HEK293 (cell line): ENCODE measurements around the gene SGSM2.

ENCODE experiments used
- CTCF ChIA-PET: fragments of 350-600 bp; formaldehyde crosslinking; extraction: SDS; loops from one replicate; lab custom pipeline; 2021; ENCODE audit warnings: antibody characterized with exemption; lab: Yijun Ruan, JAX
- POLR2A ChIA-PET: fragments of 300-600 bp; formaldehyde crosslinking; extraction: SDS; loops from one replicate; lab custom pipeline; 2020; ENCODE audit warnings: antibody characterized with exemption, inconsistent platforms; lab: Yijun Ruan, JAX
- H3K27ac ChIP-seq: fragments of 200-500 bp; sonication (Bioruptor generic); 2 replicates; pipeline ENCODE4 v1.5.1; 2014; ENCODE audit warnings: low read depth, low read length, control low read depth, inconsistent platforms; ENCODE audit errors: extremely low read depth
- H3K36me3 ChIP-seq, 2 experiments: fragments of 200-500 bp in 1 of 2; sonication (Bioruptor generic) in 1 of 2; 1 replicate in 1 of 2; 2 replicates in 1 of 2; pipeline ENCODE4 v1.5.1; 2014 to 2017; ENCODE audit warnings: inconsistent platforms in 2 of 2, low read length in 2 of 2; ENCODE audit not compliant: control insufficient read depth in 2 of 2, insufficient read depth in 1 of 2
- H3K4me1 ChIP-seq: fragments of 200-500 bp; sonication (Bioruptor generic); 2 replicates; pipeline ENCODE4 v1.5.1; 2014; ENCODE audit warnings: mild to moderate bottlenecking, low read length, inconsistent platforms; ENCODE audit not compliant: control insufficient read depth, insufficient read depth
- H3K4me3 ChIP-seq: 2 replicates; pipeline ENCODE4 v1.5.1; 2011; ENCODE audit warnings: low read depth, mild to moderate bottlenecking, control low read depth, low read length, moderate library complexity
- H3K9me3 ChIP-seq: fragments of 200-500 bp; sonication (Bioruptor generic); 2 replicates; pipeline ENCODE4 v1.5.1; 2014; ENCODE audit warnings: low read depth, low read length, inconsistent platforms; ENCODE audit not compliant: control insufficient read depth, insufficient read depth
- HOXD13 ChIP-seq: sonication (generic); formaldehyde crosslinking; IDR thresholded peaks from 2 replicates; pipeline ENCODE4 v1.8.0; 2022; ENCODE audit warnings: missing genetic modification reagents, borderline replicate concordance
- KLF9 ChIP-seq: fragments of 450-650 bp; formaldehyde crosslinking; IDR thresholded peaks from 2 replicates; pipeline ENCODE4 v1.5.1; 2016; ENCODE audit warnings: missing biosample characterization, missing genetic modification characterization, low read depth
- ZBTB17 ChIP-seq: fragments of 450-650 bp; formaldehyde crosslinking; IDR thresholded peaks from 2 replicates; pipeline ENCODE4 v1.5.1; 2016; ENCODE audit warnings: missing biosample characterization, missing genetic modification characterization
- ZBTB8A ChIP-seq: fragments of 450-650 bp; formaldehyde crosslinking; IDR thresholded peaks from 2 replicates; pipeline ENCODE4 v1.5.1; 2016; ENCODE audit warnings: missing biosample characterization, missing genetic modification characterization
- ZNF157 ChIP-seq: fragments of 450-650 bp; formaldehyde crosslinking; IDR thresholded peaks from 2 replicates; pipeline ENCODE4 v1.5.1; 2016; ENCODE audit warnings: missing biosample characterization, missing genetic modification characterization
- ZNF223 ChIP-seq: fragments of 450-650 bp; formaldehyde crosslinking; IDR thresholded peaks from 2 replicates; pipeline ENCODE4 v1.5.1; 2016; ENCODE audit warnings: missing biosample characterization, missing genetic modification characterization
- ZNF239 ChIP-seq: fragments of 450-650 bp; formaldehyde crosslinking; IDR thresholded peaks from 2 replicates; pipeline ENCODE4 v1.5.1; 2016; ENCODE audit warnings: missing biosample characterization, missing genetic modification characterization
- ZNF37A ChIP-seq: fragments of 450-650 bp; IDR thresholded peaks from 2 replicates; pipeline ENCODE4 v1.5.1; 2018; ENCODE audit warnings: missing biosample characterization, missing genetic modification characterization
- ZNF391 ChIP-seq: fragments of 450-650 bp; formaldehyde crosslinking; IDR thresholded peaks from 2 replicates; pipeline ENCODE4 v1.5.1; 2016; ENCODE audit warnings: low read depth, missing biosample characterization, missing genetic modification characterization, borderline replicate concordance
- ZNF529 ChIP-seq: fragments of 450-650 bp; formaldehyde crosslinking; IDR thresholded peaks from 2 replicates; pipeline ENCODE4 v1.5.1; 2017; ENCODE audit warnings: missing genetic modification characterization, missing biosample characterization; ENCODE audit not compliant: insufficient replicate concordance
- ZNF585B ChIP-seq: fragments of 450-650 bp; formaldehyde crosslinking; IDR thresholded peaks from 2 replicates; pipeline ENCODE4 v1.5.1; 2016; ENCODE audit warnings: missing biosample characterization, missing genetic modification characterization
- ZNF776 ChIP-seq: fragments of 450-650 bp; formaldehyde crosslinking; IDR thresholded peaks from 2 replicates; pipeline ENCODE4 v1.5.0; 2017; ENCODE audit warnings: missing biosample characterization, missing genetic modification characterization, borderline replicate concordance
- ZSCAN16 ChIP-seq: fragments of 450-650 bp; formaldehyde crosslinking; IDR thresholded peaks from 2 replicates; pipeline ENCODE4 v1.5.1; 2016; ENCODE audit warnings: missing biosample characterization, missing genetic modification characterization
- TF ChIP-seq, protein P1 (sequence below): sonication (generic); formaldehyde crosslinking; IDR thresholded peaks from 2 replicates; pipeline ENCODE4 v1.8.1; 2022; ENCODE audit warnings: mild to moderate bottlenecking, moderate library complexity, missing genetic modification reagents
- TF ChIP-seq, protein P2 (sequence below): fragments of 450-650 bp; formaldehyde crosslinking; IDR thresholded peaks from 2 replicates; pipeline ENCODE4 v1.5.1; 2016; ENCODE audit warnings: missing biosample characterization, missing genetic modification characterization
- TF ChIP-seq, protein P3 (sequence below): fragments of 450-650 bp; formaldehyde crosslinking; optimal IDR thresholded peaks from 2 replicates; pipeline ENCODE3; 2016; ENCODE audit warnings: missing biosample characterization, mild to moderate bottlenecking, missing genetic modification characterization
- TF ChIP-seq, protein P4 (sequence below): fragments of 450-650 bp; formaldehyde crosslinking; IDR thresholded peaks from 2 replicates; pipeline ENCODE4 v1.5.1; 2016; ENCODE audit warnings: missing biosample characterization, missing genetic modification characterization
- TF ChIP-seq, protein P5 (sequence below): fragments of 450-650 bp; formaldehyde crosslinking; IDR thresholded peaks from 2 replicates; pipeline ENCODE4 v1.5.1; 2016; ENCODE audit warnings: missing biosample characterization, missing genetic modification characterization
- TF ChIP-seq, protein P6 (sequence below): fragments of 450-650 bp; IDR thresholded peaks from 2 replicates; pipeline ENCODE4 v1.5.1; 2018; ENCODE audit warnings: missing biosample characterization, missing genetic modification characterization

Gene SGSM2

DNA sequence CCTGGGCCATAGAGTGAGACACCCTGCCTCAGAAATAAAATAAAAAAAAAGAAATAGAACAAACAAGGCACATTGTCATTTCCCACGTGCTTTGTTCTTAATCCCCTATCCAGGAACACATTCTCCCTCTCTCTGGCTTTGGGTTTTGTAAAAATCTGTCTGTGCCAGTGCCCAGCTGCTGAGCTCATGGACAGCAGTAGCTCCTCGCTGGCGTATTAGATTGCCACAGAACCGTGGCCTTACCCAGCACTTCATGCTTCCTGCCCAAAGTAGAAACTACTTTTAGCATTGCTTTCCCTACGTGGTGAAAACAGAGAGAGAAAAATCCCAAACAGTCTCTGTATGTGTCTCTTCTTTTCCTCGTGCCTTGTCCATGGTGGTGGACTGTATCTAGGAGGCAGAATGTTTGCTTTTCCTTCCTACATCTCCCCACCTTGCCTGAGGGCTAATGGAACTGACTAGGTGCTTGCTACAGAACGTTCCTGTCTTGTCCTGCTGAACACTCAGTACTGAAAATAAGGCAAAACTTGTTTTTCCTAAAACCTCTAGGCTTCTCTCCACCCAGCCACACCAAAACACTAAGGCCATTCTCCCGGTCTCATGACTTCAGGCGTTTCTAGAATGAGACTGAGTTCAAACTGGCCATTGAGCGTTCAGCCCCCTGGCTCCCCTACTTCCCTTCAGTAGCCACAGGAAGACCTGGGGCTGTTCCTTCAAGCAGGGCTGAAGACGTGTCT, 37.4 kb downstream of the SGSM2 start:
- CTCF ChIA-PET: interaction anchor here (2.4 to 8.6 kb wide), 2 partner anchors 8 to 41 kb away, joined by 15 to 63 read pairs; no protein-coding TSS in a partner anchor
- no peak overlapping the region for H3K27ac ChIP-seq
- H3K4me1 ChIP-seq: no peaks in the 10 kb centered on the region
- peaks cover 6 to 73% of the 10 kb centered on the region in 2 experiments for H3K36me3 ChIP-seq
- no peak overlapping the region for H3K4me3 ChIP-seq
- no peaks in the 10 kb centered on the region for H3K9me3 ChIP-seq
- POLR2A ChIA-PET: interaction anchor here (0.6 kb wide), 1 partner anchor 207 kb away, joined by 3 read pairs; no protein-coding TSS in a partner anchor
- TF ChIP-seq, protein P1, sequence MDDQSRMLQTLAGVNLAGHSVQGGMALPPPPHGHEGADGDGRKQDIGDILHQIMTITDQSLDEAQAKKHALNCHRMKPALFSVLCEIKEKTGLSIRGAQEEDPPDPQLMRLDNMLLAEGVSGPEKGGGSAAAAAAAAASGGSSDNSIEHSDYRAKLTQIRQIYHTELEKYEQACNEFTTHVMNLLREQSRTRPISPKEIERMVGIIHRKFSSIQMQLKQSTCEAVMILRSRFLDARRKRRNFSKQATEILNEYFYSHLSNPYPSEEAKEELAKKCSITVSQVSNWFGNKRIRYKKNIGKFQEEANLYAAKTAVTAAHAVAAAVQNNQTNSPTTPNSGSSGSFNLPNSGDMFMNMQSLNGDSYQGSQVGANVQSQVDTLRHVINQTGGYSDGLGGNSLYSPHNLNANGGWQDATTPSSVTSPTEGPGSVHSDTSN (CRISPR knock-in tag): no peak
- TF ChIP-seq, protein P2, sequence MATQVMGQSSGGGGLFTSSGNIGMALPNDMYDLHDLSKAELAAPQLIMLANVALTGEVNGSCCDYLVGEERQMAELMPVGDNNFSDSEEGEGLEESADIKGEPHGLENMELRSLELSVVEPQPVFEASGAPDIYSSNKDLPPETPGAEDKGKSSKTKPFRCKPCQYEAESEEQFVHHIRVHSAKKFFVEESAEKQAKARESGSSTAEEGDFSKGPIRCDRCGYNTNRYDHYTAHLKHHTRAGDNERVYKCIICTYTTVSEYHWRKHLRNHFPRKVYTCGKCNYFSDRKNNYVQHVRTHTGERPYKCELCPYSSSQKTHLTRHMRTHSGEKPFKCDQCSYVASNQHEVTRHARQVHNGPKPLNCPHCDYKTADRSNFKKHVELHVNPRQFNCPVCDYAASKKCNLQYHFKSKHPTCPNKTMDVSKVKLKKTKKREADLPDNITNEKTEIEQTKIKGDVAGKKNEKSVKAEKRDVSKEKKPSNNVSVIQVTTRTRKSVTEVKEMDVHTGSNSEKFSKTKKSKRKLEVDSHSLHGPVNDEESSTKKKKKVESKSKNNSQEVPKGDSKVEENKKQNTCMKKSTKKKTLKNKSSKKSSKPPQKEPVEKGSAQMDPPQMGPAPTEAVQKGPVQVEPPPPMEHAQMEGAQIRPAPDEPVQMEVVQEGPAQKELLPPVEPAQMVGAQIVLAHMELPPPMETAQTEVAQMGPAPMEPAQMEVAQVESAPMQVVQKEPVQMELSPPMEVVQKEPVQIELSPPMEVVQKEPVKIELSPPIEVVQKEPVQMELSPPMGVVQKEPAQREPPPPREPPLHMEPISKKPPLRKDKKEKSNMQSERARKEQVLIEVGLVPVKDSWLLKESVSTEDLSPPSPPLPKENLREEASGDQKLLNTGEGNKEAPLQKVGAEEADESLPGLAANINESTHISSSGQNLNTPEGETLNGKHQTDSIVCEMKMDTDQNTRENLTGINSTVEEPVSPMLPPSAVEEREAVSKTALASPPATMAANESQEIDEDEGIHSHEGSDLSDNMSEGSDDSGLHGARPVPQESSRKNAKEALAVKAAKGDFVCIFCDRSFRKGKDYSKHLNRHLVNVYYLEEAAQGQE: peak; percentile 58; the same call in 1 of the 2 replicates
- TF ChIP-seq, all 188 proteins: peak for 1

DNA sequence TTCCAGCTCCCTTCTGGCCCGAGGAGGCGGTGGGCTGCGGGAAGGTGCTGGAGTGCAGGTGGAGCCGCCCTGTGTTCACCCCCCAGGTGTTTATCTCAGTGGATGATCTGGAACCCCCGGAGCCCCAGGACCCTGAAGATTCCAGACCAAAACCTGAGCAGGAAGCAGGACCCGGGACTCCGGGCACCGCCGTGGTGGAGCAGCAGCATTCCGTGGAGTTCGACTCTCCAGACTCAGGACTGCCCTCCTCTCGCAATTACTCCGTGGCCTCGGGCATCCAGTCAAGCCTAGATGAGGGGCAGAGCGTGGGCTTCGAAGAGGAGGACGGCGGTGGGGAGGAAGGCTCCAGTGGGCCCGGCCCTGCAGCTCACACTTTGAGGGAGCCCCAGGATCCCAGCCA, 38.1 kb downstream of the SGSM2 start:
- TF ChIP-seq ZNF776 (tag by site-specific recombination): no peak
- no peak for TF ChIP-seq ZNF157
- no peak for TF ChIP-seq ZBTB17 (tag by site-specific recombination)
- TF ChIP-seq ZNF529 (tag by site-specific recombination): no peak
- TF ChIP-seq, protein P3, sequence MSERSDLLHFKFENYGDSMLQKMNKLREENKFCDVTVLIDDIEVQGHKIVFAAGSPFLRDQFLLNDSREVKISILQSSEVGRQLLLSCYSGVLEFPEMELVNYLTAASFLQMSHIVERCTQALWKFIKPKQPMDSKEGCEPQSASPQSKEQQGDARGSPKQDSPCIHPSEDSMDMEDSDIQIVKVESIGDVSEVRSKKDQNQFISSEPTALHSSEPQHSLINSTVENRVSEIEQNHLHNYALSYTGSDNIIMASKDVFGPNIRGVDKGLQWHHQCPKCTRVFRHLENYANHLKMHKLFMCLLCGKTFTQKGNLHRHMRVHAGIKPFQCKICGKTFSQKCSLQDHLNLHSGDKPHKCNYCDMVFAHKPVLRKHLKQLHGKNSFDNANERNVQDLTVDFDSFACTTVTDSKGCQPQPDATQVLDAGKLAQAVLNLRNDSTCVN (tag by site-specific recombination): no peak
- TF ChIP-seq ZBTB8A (tag by site-specific recombination): no peak
- no peak for TF ChIP-seq ZNF391
- TF ChIP-seq ZNF223 (tag by site-specific recombination): no peak
- no peak for TF ChIP-seq ZNF239
- Histone ChIP-seq H3K4me3 (no peak overlapping the region), H3K36me3 (peaks cover 6 to 79% of the 10 kb centered on the region in 2 experiments), H3K27ac (no peak overlapping the region), H3K4me1 (no peaks in the 10 kb centered on the region), H3K9me3 (no peaks in the 10 kb centered on the region)
- CTCF ChIA-PET: interaction anchor here (2.4 kb wide), 1 partner anchor 41 kb away, joined by 15 read pairs; no protein-coding TSS in a partner anchor
- POLR2A ChIA-PET: interaction anchor here (0.6 kb wide), 1 partner anchor 206 kb away, joined by 3 read pairs; no protein-coding TSS in a partner anchor

DNA sequence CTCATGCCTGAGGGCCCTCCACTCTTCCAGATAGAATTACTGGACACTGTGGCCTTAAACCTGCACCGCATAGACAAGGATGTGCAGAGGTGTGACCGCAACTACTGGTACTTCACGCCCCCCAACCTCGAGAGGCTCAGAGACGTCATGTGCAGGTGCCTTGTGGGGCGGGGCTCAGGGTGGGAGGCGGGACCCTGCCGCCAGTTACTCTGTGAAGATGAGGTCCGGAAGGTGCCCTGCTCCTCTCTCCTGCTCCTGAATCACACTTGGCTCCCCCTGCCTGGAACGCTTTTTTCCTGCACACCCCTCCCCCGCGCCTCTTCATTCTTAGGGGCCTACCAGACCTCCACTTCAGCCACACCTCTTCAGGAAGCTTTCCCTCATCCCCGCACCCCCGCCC, 38.8 kb downstream of the SGSM2 start:
- peaks cover 6 to 79% of the 10 kb centered on the region in 2 experiments for H3K36me3 ChIP-seq
- POLR2A ChIA-PET: no interaction called here
- H3K4me3 ChIP-seq: no peak overlapping the region
- H3K4me1 ChIP-seq: no peaks in the 10 kb centered on the region
- H3K27ac ChIP-seq: no peak overlapping the region
- CTCF ChIA-PET: interaction anchor here (2.4 to 12.5 kb wide), 2 partner anchors 40 to 42 kb away, joined by 15 to 470 read pairs; no protein-coding TSS in a partner anchor
- H3K9me3 ChIP-seq: no peaks in the 10 kb centered on the region
- TF ChIP-seq KLF9 (no peak), ZNF239 (no peak), ZSCAN16 (tag by site-specific recombination) (no peak), ZNF585B (no peak), HOXD13 (CRISPR knock-in tag) (no peak), ZNF37A (tag by site-specific recombination) (no peak)
- TF ChIP-seq, protein P4, sequence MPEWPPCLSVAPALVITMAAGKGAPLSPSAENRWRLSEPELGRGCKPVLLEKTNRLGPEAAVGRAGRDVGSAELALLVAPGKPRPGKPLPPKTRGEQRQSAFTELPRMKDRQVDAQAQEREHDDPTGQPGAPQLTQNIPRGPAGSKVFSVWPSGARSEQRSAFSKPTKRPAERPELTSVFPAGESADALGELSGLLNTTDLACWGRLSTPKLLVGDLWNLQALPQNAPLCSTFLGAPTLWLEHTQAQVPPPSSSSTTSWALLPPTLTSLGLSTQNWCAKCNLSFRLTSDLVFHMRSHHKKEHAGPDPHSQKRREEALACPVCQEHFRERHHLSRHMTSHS (tag by site-specific recombination): no peak
- TF ChIP-seq, protein P5, sequence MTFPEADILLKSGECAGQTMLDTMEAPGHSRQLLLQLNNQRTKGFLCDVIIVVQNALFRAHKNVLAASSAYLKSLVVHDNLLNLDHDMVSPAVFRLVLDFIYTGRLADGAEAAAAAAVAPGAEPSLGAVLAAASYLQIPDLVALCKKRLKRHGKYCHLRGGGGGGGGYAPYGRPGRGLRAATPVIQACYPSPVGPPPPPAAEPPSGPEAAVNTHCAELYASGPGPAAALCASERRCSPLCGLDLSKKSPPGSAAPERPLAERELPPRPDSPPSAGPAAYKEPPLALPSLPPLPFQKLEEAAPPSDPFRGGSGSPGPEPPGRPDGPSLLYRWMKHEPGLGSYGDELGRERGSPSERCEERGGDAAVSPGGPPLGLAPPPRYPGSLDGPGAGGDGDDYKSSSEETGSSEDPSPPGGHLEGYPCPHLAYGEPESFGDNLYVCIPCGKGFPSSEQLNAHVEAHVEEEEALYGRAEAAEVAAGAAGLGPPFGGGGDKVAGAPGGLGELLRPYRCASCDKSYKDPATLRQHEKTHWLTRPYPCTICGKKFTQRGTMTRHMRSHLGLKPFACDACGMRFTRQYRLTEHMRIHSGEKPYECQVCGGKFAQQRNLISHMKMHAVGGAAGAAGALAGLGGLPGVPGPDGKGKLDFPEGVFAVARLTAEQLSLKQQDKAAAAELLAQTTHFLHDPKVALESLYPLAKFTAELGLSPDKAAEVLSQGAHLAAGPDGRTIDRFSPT (tag by site-specific recombination): no peak
- TF ChIP-seq, protein P6, sequence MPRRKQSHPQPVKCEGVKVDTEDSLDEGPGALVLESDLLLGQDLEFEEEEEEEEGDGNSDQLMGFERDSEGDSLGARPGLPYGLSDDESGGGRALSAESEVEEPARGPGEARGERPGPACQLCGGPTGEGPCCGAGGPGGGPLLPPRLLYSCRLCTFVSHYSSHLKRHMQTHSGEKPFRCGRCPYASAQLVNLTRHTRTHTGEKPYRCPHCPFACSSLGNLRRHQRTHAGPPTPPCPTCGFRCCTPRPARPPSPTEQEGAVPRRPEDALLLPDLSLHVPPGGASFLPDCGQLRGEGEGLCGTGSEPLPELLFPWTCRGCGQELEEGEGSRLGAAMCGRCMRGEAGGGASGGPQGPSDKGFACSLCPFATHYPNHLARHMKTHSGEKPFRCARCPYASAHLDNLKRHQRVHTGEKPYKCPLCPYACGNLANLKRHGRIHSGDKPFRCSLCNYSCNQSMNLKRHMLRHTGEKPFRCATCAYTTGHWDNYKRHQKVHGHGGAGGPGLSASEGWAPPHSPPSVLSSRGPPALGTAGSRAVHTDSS (tag by site-specific recombination): no peak
